HG03039 (cell line): ENCODE results near the gene MOB3C.
"Not testable (repeated sequence)": the region's sequence is repeated elsewhere in the genome, so short reads cannot be mapped to it uniquely, and the experiment has no call there.

Source experiments
- ATAC-seq: cut with Tn5 transposase; IDR thresholded peaks from one replicate; pipeline ENCODE4 v1.9.1; 2021; ENCODE audit warnings: mild to moderate bottlenecking, moderate library complexity; ENCODE audit not compliant: unreplicated experiment

The MOB3C gene

GRCh38 chr1:46616277-46617107 lies at the start of gene MOB3C:
TSS of gene MOB3C (minus strand) at chr1:46616811. CDS start at chr1:46613321, 3,490 bp downstream.
- peak; percentile 59 for ATAC-seq

GRCh38 chr1:46665983-46666382 lies 49.4 kb upstream of the MOB3C start:
- no peak for ATAC-seq

GRCh38 chr1:46662919-46663318 lies 46.3 kb upstream of the MOB3C start:
- not testable (repeated sequence) for ATAC-seq

- not testable (repeated sequence) for ATAC-seq
Observed at GRCh38 chr1:46660116-46660515, 43.5 kb upstream of the MOB3C start.

GRCh38 chr1:46659307-46659870 lies 42.8 kb upstream of the MOB3C start:
- no peak for ATAC-seq

- no peak for ATAC-seq
Observed at GRCh38 chr1:46657775-46658174, 41.2 kb upstream of the MOB3C start.

GRCh38 chr1:46656643-46657042 lies 40.0 kb upstream of the MOB3C start:
- no peak for ATAC-seq

- ATAC-seq = no peak
Observed at GRCh38 chr1:46655848-46656247, 39.2 kb upstream of the MOB3C start.

- ATAC-seq = not testable (repeated sequence)
Observed at GRCh38 chr1:46654698-46655097, 38.1 kb upstream of the MOB3C start.

GRCh38 chr1:46654012-46654411 lies 37.4 kb upstream of the MOB3C start:
- ATAC-seq = no peak

GRCh38 chr1:46653405-46653958 lies 36.9 kb upstream of the MOB3C start:
- ATAC-seq = no peak

GRCh38 chr1:46652321-46653100 lies 35.9 kb upstream of the MOB3C start:
- no peak for ATAC-seq

- not testable (repeated sequence) for ATAC-seq
Observed at GRCh38 chr1:46651152-46651551, 34.5 kb upstream of the MOB3C start.

GRCh38 chr1:46650491-46650890 lies 33.9 kb upstream of the MOB3C start:
- ATAC-seq = no peak

GRCh38 chr1:46649764-46650163 lies 33.2 kb upstream of the MOB3C start:
- ATAC-seq = no peak

- ATAC-seq = no peak
Observed at GRCh38 chr1:46647611-46648010, 31.0 kb upstream of the MOB3C start.

GRCh38 chr1:46646844-46647243 lies 30.2 kb upstream of the MOB3C start:
- ATAC-seq = no peak

- no peak for ATAC-seq
Observed at GRCh38 chr1:46646331-46646730, 29.7 kb upstream of the MOB3C start.

GRCh38 chr1:46645815-46646214 lies 29.2 kb upstream of the MOB3C start:
- ATAC-seq = no peak

- ATAC-seq = no peak
Observed at GRCh38 chr1:46643368-46643775, 26.8 kb upstream of the MOB3C start.

GRCh38 chr1:46642115-46642680 lies 25.6 kb upstream of the MOB3C start:
- ATAC-seq = no peak
